Suprapubic skin (tissue), 4 donors: ENCODE results near the gene BAIAP2. TPM values are rescaled to one million over a fixed set of nuclear protein-coding genes. Genes with fewer than 3 reads are reported as not detected.

Experiments used
- DNase-seq, 2 donors: peaks; one replicate each; pipeline ENCODE4 v3.0.0-alpha.2; 2019; ENCODE audit warnings: low spot score in 2 of 2
- H3K27ac ChIP-seq: fragments of 200-600 bp; sonication (generic); one replicate; pipeline ENCODE4 v1.5.1; 2019
- H3K27me3 ChIP-seq: fragments of 200-600 bp; sonication (generic); one replicate; pipeline ENCODE4 v1.5.1; 2019
- H3K36me3 ChIP-seq: fragments of 200-600 bp; sonication (generic); one replicate; pipeline ENCODE4 v1.5.1; 2019
- H3K4me1 ChIP-seq: fragments of 200-600 bp; sonication (generic); one replicate; pipeline ENCODE4 v1.5.1; 2019
- H3K4me3 ChIP-seq: fragments of 200-600 bp; sonication (generic); one replicate; pipeline ENCODE4 v1.5.1; 2019; ENCODE audit warnings: mild to moderate bottlenecking
- H3K9me3 ChIP-seq: fragments of 200-600 bp; sonication (generic); one replicate; pipeline ENCODE4 v1.5.1; 2019
- EP300 ChIP-seq: sonication (generic); formaldehyde crosslinking; IDR thresholded peaks from one replicate; pipeline ENCODE4 v1.6.1; 2017; ENCODE audit warnings: antibody characterized with exemption
- POLR2A ChIP-seq, 2 donors: fragments of 450-650 bp; IDR thresholded peaks; one replicate each; pipeline ENCODE4 v1.6.1; 2017; ENCODE audit warnings: antibody characterized with exemption in 2 of 2, mild to moderate bottlenecking in 2 of 2, moderate library complexity in 2 of 2
- POLR2AphosphoS5 ChIP-seq, 3 donors: sonication (generic); formaldehyde crosslinking; IDR thresholded peaks; one replicate each; pipeline ENCODE4 v1.6.1; 2017; ENCODE audit warnings: antibody characterized with exemption in 3 of 3
- WGBS: methylation state at CpG from one replicate; pipeline ENCODE4 v1.1.5; 2018; 5-methylcytosine and 5-hydroxymethylcytosine counted together
- total RNA-seq, 4 donors: library from RNA; depleted of rRNA; stranded (reverse); fragments of >200 nt; gene quantifications; one replicate each; pipeline ENCODE4 v1.1.0, GENCODE V29; 2016
- TF ChIP-seq, protein P1 (sequence below), 2 donors: fragments of 200-600 bp in 1 of 2; fragments of 450-650 bp in 1 of 2; sonication (generic) in 1 of 2; IDR thresholded peaks; one replicate each; pipeline ENCODE4 v1.5.1; 2016 to 2019; ENCODE audit warnings: antibody characterized with exemption in 2 of 2, mild to moderate bottlenecking in 1 of 2, moderate library complexity in 1 of 2

Gene BAIAP2
- total RNA-seq, 4 donors from 2014 or later = 214 to 283 (median 260) TPM

GRCh38 chr17:81132770-81133723 lies 98.1 kb downstream of the BAIAP2 start:
- no peak for DNase-seq
- H3K27ac ChIP-seq = no peak overlapping the region
- 72% methylated on average over 13 of the region's 22 CpGs for whole genome bisulfite sequencing
- no peaks in the 10 kb centered on the region for H3K9me3 ChIP-seq
- H3K27me3 ChIP-seq = peaks cover 2% of the 10 kb centered on the region
- no peak overlapping the region for H3K4me3 ChIP-seq
- H3K36me3 ChIP-seq = no peaks in the 10 kb centered on the region
- no peak for TF ChIP-seq EP300
- TF ChIP-seq, protein P1, sequence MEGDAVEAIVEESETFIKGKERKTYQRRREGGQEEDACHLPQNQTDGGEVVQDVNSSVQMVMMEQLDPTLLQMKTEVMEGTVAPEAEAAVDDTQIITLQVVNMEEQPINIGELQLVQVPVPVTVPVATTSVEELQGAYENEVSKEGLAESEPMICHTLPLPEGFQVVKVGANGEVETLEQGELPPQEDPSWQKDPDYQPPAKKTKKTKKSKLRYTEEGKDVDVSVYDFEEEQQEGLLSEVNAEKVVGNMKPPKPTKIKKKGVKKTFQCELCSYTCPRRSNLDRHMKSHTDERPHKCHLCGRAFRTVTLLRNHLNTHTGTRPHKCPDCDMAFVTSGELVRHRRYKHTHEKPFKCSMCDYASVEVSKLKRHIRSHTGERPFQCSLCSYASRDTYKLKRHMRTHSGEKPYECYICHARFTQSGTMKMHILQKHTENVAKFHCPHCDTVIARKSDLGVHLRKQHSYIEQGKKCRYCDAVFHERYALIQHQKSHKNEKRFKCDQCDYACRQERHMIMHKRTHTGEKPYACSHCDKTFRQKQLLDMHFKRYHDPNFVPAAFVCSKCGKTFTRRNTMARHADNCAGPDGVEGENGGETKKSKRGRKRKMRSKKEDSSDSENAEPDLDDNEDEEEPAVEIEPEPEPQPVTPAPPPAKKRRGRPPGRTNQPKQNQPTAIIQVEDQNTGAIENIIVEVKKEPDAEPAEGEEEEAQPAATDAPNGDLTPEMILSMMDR (IDR thresholded peaks at IDR 0.05) = no peak
- TF ChIP-seq POLR2AphosphoS5 (IDR thresholded peaks at IDR 0.05) = no peak
- no peak for TF ChIP-seq POLR2A (IDR thresholded peaks at IDR 0.05)
- no peaks in the 10 kb centered on the region for H3K4me1 ChIP-seq

DNA sequence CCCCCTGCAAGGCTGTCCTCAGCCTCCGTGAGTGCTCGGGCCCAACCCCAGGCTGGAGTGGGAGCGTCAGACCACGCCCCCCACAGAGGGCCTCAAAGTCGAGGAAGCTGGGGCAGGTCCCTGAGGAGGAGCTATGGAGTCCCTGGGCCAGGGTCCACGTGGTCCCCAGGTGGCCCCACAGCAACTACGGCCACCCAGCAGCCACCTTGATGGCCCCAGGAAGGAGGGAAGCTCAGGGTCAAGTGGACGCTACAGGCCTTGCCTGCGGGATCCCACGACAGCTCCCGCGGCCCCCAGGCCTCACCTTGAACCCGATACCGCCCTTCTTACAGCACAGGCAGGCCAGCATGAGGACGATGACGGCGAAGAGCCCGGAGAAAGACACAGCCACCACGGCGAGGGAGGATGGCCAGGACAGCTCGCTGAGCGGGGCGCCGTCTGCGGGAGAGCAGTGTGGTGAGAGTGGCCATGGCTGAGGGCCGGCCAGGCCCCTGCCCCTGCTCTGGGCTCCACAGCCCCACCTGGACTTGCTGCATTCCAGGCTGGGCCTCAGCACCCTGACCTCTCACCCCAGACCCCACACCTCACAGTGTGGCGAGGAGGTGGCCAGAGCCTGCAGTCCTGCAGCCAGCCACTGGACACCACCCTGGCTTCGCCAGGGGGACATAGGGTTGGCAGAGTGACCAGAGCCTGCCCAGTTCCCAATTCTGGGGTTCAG lies 99.3 kb downstream of the BAIAP2 start:
- 86% methylated on average over 15 of the region's 28 CpGs for WGBS
- Histone ChIP-seq H3K36me3 (no peaks in the 10 kb centered on the region), H3K9me3 (no peaks in the 10 kb centered on the region), H3K4me1 (no peaks in the 10 kb centered on the region), H3K27me3 (peaks cover 2% of the 10 kb centered on the region), H3K27ac (no peak overlapping the region), H3K4me3 (no peak overlapping the region)
- no peak for TF ChIP-seq POLR2AphosphoS5 (IDR thresholded peaks at IDR 0.05)
- TF ChIP-seq, protein P1 (IDR thresholded peaks at IDR 0.05) = no peak
- no peak for TF ChIP-seq POLR2A (IDR thresholded peaks at IDR 0.05)
- no peak for TF ChIP-seq EP300
- no peak for DNase-seq

DNA sequence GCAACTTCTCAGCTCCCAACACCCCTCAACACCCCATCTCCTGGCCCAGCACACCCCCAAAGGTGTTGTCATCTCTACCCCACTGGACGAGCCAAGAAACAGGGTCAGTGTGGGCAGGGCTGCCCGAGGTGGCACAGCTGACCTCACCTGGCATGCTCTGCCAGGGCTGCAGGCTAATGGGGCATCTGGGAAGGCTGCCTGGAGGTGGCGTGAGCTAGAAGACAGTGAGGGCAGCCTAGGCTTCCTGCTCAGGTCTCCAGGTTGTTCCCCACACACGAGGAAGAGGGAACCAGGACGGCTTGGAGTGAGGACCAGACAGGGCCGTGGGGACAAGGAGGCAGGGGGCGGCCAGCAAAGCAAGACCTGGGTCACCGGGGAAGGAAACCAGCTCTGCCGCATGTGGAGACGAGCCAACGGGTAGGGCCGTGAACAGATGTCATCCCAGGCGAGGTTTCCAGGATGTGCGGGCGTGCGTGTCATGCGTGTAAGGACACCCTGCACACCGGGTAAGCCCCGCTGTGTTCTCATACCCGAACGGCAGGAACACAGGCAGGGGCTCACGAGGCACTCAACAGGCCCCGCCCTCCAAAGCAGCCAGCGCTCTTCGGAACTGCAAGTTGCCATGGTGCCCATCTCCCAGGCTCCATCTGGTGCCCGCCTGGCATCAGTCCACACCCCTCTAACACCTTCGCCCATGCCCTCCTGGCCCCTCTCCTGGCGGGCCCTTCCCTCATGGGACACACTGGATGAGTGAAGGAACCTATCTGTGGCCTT lies 100.7 kb downstream of the BAIAP2 start:
- TF ChIP-seq POLR2A (IDR thresholded peaks at IDR 0.05) (no peak), EP300 (no peak), POLR2AphosphoS5 (IDR thresholded peaks at IDR 0.05) (no peak)
- TF ChIP-seq, protein P1 (IDR thresholded peaks at IDR 0.05) = no peak
- DNase-seq = no peak
- whole genome bisulfite sequencing = 62% methylated on average over 20 of the region's 28 CpGs

DNA sequence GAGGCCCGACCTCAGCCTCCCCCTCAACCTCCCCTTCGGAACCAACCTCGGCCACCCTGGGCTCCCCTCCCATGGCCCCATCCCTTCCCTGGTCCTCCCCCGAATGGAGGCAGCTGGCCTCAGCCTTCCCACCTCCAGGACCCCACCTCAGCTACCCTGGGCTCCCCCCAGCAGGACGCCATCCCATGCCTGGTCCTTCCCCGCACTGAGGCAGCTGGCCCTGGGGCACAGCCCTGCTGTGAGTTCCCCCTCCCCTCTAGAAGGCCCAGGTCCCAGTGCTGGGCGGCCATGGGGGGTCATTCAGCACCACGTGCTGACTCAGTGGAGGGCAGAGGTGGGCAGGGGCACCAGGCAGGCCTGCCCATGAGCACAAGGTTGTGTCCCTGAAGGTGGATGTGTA lies 101.4 kb downstream of the BAIAP2 start:
- TF ChIP-seq POLR2A (IDR thresholded peaks at IDR 0.05) = no peak
- TF ChIP-seq, protein P1 (IDR thresholded peaks at IDR 0.05) = no peak
- H3K9me3 ChIP-seq = no peaks in the 10 kb centered on the region

More for the DNA sequence above, 100.7 kb downstream of the BAIAP2 start:
- Histone ChIP-seq H3K9me3 (no peaks in the 10 kb centered on the region), H3K4me1 (no peaks in the 10 kb centered on the region), H3K36me3 (no peaks in the 10 kb centered on the region), H3K27me3 (peaks cover 2% of the 10 kb centered on the region), H3K4me3 (no peak overlapping the region), H3K27ac (no peak overlapping the region)

More for the DNA sequence above, 101.4 kb downstream of the BAIAP2 start:
- H3K4me1 ChIP-seq = no peaks in the 10 kb centered on the region
- H3K27me3 ChIP-seq = peaks cover 2% of the 10 kb centered on the region
- no peak overlapping the region for H3K27ac ChIP-seq
- no peak overlapping the region for H3K4me3 ChIP-seq
- 90% methylated on average over 5 of the region's 8 CpGs for WGBS
- no peaks in the 10 kb centered on the region for H3K36me3 ChIP-seq
- no peak for DNase-seq
